AG08396 (cell line): Measurements from ENCODE around the gene LHFPL6.

Experiments used
- DNase-seq: peaks from one replicate; pipeline ENCODE4 v3.0.0; 2012; ENCODE audit warnings: low spot score, mixed read lengths

LHFPL6 gene

GRCh38 chr13:39590466-39591036, 12.4 kb downstream of the LHFPL6 start:
- no peak for DNase-seq

- no peak for DNase-seq
Observed at GRCh38 chr13:39588384-39588783, 14.6 kb downstream of the LHFPL6 start.

- no peak for DNase-seq
Observed at GRCh38 chr13:39587939-39588338, 15.1 kb downstream of the LHFPL6 start.

- no peak for DNase-seq
Observed at GRCh38 chr13:39586958-39587605, 15.9 kb downstream of the LHFPL6 start.

- DNase-seq: no peak
Observed at GRCh38 chr13:39586151-39586550, 16.8 kb downstream of the LHFPL6 start.

- DNase-seq: no peak
Observed at GRCh38 chr13:39585219-39585618, 17.8 kb downstream of the LHFPL6 start.

GRCh38 chr13:39580881-39581575, 22.0 kb downstream of the LHFPL6 start:
- no peak for DNase-seq

- no peak for DNase-seq
Observed at GRCh38 chr13:39578821-39579291, 24.1 kb downstream of the LHFPL6 start.

- no peak for DNase-seq
Observed at GRCh38 chr13:39577838-39578491, 25.0 kb downstream of the LHFPL6 start.

GRCh38 chr13:39577203-39577602, 25.8 kb downstream of the LHFPL6 start:
- DNase-seq: no peak

- no peak for DNase-seq
Observed at GRCh38 chr13:39575641-39576238, 27.3 kb downstream of the LHFPL6 start.

- no peak for DNase-seq
Observed at GRCh38 chr13:39571502-39572092, 31.4 kb downstream of the LHFPL6 start.

- DNase-seq: no peak
Observed at GRCh38 chr13:39567569-39567968, 35.4 kb downstream of the LHFPL6 start.

- DNase-seq: no peak
Observed at GRCh38 chr13:39566216-39566869, 36.6 kb downstream of the LHFPL6 start.

GRCh38 chr13:39565036-39565949, 37.7 kb downstream of the LHFPL6 start:
- peak; percentile 83 for DNase-seq

- DNase-seq: no peak
Observed at GRCh38 chr13:39563470-39563735, 39.6 kb downstream of the LHFPL6 start.

GRCh38 chr13:39561971-39562370, 41.0 kb downstream of the LHFPL6 start:
- no peak for DNase-seq

- DNase-seq: no peak
Observed at GRCh38 chr13:39559847-39560246, 43.1 kb downstream of the LHFPL6 start.

GRCh38 chr13:39557285-39557955, 45.6 kb downstream of the LHFPL6 start:
- DNase-seq: no peak

GRCh38 chr13:39556866-39557265, 46.1 kb downstream of the LHFPL6 start:
- DNase-seq: no peak
